Ureter (tissue), 1 donor: ENCODE measurements around the gene RPS8. TPM values are rescaled to one million over a fixed set of nuclear protein-coding genes. Genes with fewer than 3 reads are reported as not detected.
"Not testable (repeated sequence)": the region's sequence is repeated elsewhere in the genome, so short reads cannot be mapped to it uniquely, and the experiment has no call there.

Source experiments
- DNase-seq: peaks from one replicate; pipeline ENCODE4 v3.0.0-alpha.2; 2020; ENCODE audit warnings: low spot score
- total RNA-seq: library from RNA; stranded (reverse); gene quantifications from one replicate; pipeline ENCODE4 v1.2.4, GENCODE V29; 2023
- donor health status: DM: yes; HTN: yes; CAD: no.

Gene RPS8
- total RNA-seq, 1 donor from 2014 or later = 2,312 TPM

DNA sequence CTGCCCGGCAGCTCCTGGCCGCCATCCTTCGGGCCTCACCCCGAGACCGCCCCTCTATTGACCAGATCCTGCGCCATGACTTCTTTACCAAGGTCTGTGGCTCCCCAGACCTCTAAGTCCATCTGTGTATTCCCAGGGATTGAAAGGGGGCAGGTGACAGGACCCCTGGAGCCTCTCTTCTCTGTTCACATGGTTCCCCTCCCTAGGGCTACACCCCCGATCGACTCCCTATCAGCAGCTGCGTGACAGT is 27.6 kb downstream of the RPS8 start:
- DNase-seq = no peak

DNA sequence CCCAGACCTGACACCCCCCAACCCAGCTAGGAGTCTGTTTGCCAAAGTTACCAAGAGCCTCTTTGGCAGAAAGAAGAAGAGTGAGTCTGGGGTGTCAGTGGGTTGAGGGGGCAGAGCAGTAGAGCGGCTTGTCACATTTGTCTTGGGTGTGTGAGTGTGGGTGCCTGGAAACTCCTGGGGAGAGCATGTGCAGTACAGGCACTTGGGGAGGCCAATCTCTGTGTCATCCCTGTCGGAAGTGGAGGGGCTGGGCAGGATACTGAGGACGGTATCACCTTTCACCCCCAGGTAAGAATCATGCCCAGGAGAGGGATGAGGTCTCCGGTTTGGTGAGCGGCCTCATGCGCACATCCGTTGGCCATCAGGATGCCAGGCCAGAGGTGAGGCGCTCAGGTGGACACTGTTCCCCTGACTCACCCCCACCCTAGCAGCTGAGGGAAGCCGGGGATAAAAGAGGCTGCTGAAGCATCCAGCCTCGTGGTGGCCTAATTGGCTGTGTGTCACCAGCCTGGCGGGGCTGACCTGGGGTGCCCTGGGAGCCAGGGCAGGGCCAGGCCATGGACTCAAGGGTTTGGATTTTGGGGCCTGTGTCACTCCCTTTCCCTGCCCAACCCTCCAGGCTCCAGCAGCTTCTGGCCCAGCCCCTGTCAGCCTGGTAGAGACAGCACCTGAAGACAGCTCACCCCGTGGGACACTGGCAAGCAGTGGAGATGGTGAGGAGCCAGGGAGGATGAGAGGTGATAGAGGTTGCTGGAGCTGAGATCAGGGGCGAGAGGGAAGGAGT is 28.2 kb downstream of the RPS8 start:
- DNase-seq = no peak

DNA sequence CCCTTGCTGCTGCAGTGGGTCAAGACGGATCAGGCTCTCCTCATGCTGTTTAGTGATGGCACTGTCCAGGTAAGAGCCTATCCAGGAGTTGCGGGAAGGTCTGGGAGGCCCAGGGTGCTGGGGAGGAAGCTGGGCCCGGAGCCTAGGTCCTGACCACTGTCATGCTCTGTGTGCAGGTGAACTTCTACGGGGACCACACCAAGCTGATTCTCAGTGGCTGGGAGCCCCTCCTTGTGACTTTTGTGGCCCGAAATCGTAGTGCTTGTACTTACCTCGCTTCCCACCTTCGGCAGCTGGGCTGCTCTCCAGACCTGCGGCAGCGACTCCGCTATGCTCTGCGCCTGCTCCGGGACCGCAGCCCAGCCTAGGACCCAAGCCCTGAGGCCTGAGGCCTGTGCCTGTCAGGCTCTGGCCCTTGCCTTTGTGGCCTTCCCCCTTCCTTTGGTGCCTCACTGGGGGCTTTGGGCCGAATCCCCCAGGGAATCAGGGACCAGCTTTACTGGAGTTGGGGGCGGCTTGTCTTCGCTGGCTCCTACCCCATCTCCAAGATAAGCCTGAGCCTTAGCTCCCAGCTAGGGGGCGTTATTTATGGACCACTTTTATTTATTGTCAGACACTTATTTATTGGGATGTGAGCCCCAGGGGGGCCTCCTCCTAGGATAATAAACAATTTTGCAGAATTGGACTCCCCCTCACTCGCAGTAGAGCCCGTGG is 30.1 kb downstream of the RPS8 start:
- no peak for DNase-seq

DNA sequence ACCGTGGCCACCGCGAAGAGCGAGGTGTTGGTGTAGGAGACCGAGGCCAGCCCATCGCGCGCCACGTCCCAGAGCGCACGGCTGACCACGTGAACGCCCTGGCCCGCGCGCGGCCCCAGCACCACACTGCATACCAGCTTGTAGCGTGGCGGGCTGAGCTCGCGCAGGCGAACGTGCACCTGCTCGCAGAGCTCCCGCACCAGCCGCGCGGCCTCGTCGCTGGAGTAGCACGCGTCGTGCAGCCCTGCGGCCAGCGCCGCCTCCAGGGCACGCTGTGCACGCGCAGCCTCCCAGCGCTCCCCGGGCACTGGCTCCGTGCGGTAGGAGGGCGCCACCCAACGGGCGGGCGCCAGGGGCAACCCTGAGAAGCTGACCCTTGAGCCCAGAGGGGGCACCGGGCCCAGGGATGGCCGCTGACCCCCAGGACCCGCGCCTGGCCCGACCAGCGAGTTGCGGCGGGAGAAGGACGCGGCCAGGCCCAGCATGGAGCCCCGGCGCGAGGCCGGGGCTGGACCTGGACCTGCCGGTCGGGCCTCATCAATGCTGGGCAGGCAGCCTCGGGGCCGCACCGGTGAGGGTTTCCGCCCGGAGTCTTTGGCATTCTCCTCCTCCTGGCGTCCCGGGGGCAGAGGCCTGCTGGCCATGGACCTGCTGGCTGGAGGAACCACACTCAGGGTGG is 30.8 kb downstream of the RPS8 start:
- no peak for DNase-seq

DNA sequence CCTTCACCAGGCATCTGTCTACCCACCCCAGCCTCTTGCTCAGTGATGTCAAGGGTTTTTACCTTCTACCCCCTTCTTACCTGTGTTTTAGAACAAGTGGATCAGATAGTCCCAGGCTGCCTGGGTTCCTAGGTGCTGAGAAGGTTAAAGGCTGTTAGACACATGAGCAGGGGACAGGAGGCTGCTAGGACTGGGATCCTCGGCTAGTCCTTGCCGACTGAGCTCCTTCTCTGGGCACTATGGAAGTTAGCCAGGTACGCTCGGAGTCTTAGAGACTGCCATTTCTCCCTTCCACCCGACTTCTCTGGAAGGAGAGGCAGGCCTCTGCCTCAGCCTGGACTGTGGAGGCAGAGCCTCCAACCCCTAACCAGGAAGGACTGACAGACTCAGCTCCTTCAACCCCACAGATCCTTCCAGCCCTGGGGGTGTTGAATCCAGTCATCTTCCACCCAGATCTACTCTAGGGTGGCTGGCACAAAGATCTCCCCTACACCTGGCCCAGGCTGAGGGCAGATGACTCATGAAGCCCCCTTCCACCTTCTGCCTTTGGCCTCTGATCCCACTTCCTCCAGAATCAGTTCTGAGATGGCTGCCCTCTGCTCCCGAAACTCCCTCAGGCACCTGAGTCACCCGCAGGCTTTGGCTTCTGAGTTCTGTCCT is 31.5 kb downstream of the RPS8 start, which contains the start of gene DYNLT4:
DYNLT4 (minus strand) TSS at position 648 of the 660 bp plus-strand sequence. CDS start 683 bp downstream, outside the sequence.
- no peak for DNase-seq

DNA sequence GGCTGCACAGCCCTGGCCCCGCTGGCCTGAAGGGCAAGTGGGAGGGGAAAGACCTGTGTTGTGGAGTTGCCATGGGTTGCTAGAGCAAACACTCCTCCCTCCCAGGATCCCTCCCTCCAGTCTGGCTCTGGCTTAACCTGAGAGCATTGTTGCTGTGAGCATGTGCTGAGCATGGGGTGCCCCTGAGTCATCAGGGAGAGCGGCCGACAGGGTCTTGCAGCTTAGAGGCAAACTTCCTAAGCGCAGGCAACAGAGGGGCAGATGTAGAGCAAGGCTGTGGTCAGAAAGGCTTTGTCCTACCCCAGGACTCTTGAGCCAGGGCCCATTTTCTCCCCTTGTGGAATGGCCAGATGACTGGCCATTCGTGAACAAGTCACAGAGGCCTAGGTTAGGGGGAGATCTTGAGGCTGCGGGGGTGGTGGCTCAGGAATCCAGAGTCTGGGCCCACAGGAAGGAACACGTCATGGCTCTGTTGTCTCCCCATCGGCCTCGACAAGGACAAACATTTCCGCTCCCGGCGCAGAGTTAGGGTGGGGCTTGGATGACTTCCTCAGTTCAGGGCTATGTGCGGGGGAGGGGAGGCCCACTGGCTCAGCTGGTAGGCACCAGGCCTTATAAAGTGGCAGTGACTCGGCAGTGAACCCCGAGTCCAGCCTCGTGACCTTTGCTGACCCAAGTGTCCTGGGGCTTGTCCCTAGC is 32.2 kb downstream of the RPS8 start:
- DNase-seq = peak; percentile 98

DNA sequence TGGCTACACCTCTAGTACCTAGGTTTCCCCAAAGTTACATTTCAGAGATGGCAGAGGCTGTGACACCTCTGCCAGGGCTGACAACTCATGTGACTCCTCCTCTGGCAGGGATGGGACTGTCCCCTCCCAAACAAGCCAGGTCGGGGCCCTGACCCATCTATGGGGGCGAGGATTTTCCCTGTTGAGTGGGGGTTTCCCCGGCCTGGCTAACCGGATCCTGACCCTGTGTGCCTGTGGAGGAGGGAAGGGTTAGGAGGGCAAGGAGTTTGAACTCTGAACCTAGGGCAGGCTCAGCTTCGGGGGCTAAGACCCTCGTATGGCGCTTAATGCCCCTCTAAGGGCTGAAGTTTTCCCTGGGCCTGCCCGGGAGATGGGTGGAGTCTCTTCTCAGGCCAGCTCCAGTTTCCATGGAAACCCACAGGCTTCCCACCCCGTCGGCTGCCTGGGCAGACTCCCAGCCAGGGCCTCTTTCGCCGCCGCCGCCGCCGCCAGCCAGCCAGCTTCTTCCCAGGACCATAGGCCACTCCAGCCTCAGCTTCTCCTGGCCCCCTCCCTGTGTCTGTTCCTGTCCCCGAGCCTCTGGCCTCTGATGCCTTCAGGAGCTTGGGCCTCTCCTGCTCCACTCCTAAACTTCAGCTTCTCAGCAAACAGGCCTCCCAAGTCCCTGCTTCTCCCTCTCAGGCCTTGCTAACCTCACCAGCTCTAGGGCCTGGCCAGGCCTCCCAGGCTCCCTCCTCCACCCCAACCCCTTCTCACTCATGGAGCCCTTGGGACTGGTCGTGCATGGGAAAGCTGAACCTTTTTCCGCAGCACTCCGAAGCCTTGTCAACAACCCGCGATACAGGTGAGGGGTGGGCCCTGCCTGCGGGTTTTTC is 33.0 kb downstream of the RPS8 start, which contains the start of gene BTBD19:
BTBD19 (plus strand) TSS at position 461 of the 875 bp plus-strand sequence; CDS start at position 759, 298 bp downstream.
- peak; percentile 83 for DNase-seq

DNA sequence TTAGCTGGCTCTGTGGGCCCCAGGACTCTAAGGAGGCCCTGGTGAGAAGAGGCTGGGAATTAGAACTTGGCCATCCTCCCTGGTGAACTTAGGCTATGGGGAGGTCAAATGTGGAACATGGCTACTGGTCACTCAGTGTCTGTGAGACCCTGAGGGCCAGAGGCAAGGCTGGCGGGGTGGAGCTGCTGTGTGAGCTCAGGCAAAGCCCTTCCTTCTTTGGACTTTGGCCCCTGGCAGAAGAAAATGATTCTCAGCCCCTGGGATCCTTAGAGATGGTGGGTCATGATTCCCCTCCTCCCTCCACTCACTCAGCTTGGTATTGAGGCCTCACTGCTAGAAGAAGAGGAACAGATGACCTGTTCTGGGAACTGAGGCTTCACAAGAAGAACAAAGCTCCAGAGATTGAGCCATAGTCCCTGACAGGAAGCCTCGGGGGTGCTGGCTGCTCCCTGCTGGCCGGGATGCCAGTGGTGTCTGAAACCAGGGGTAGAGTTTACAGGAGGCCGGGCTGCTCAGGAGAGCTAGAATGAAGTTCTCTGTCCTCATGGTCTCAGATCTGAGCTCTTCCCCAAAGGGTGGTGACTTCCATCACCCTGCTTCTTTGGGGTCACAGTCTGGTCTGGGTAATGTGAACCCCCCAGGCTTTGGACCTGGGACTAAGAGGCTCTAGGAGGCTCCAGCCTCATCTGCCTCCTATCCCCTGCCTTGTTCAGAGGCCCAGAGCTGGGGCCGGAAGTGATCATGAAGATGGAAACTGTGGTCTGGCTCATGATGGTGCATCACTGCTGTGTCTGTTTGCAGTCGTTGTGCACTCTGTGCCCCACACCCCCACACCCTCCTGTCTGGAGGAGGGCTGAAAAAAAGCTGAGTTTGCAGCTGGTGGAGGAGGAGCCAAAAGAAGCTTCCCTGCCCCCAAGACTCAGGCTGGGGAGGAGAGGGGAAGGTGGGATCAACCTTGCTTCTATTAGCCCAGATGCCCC is 33.9 kb downstream of the RPS8 start:
- DNase-seq = no peak

DNA sequence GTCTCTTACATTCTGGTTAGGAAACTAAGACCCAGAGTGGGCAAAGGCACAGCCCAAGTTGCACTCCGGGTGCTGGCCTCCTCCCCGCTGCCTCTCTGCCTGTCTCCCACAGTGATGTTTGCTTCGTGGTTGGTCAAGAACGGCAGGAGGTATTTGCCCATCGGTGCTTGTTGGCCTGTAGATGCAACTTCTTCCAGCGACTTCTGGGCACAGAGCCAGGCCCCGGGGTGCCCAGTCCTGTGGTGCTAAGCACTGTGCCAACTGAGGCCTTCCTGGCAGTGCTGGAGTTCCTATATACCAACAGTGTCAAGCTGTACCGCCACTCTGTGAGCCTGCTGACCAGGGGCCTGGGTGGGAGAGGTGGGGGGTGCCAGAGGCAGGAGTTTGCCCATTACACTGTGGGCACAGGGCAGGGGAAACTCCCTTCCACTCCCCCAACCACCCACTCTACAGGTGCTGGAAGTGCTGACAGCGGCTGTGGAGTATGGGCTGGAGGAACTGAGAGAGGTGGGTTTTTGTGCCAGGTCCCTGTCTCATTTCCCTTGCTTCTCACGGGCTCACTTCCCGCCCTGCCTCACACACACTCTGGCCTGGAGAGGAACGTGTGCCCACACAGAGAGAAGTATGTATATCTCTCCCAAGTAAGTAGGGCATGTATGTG is 34.9 kb downstream of the RPS8 start:
- DNase-seq = no peak

DNA sequence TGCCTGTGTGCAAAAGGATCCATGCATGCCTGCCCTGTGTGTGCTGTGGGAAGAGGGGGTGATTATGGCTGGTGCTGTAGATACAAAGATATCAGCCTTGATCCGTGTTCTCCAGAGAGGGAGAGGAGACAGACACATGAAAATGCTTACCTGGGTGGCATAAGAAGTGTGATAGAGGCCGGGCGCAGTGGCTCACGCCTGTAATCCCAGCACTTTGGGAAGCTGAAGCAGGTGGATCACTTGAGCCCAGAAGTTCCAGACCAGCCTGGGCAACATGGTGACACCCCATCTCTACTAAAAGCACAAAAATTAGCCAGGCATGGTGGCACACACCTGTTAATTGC is 35.4 kb downstream of the RPS8 start:
- not testable (repeated sequence) for DNase-seq

DNA sequence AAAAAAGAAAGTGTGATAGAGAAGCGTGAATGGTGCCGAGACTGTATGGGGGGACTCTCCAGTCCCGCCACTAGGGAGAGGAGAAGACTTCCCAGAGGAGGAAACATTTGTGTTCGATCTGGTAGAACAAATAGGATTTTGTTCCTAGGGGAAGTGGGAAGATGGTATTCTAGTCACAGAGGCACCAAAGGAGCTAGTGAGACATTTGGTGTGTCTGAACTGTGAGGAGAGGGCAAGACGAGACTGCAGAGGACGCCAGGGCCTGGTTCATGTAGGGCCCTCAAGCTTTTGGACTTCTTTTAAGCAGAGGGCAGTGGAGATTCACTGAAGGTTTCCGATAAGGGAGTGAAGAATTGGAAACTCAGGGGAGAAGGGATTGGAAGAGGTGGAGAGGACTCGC is 35.9 kb downstream of the RPS8 start:
- no peak for DNase-seq

DNA sequence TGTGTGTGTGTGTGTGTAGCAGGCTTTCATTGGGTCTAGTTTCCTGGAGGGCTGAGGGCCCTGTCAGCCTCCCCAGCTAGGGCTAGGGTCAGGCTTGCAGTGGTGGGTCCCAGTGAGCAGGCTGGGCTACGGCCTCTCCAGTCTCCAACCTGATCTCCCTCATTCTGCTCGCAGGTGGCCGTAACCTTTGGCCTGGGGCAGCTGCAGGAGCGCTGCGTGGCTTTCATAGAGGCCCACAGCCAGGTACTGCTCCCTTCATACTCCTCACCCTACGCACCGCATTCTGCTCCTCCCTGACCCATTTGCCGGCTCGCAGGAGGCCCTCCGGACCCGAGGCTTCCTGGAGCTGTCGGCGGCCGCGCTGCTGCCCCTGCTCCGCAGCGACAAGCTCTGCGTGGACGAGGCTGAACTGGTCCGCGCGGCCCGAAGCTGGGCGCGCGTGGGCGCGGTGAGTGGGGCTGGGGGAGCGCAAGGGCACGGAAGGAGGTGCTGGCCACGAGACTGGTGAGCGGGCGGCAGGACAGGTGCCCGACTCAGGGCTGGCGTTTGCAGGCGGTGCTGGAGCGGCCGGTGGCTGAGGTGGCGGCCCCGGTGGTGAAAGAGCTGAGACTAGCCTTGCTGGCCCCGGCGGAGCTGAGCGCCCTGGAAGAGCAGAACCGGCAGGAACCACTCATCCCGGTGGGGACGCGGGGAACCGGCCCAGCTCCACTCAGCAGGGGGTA is 37.6 kb downstream of the RPS8 start:
- no peak for DNase-seq

DNA sequence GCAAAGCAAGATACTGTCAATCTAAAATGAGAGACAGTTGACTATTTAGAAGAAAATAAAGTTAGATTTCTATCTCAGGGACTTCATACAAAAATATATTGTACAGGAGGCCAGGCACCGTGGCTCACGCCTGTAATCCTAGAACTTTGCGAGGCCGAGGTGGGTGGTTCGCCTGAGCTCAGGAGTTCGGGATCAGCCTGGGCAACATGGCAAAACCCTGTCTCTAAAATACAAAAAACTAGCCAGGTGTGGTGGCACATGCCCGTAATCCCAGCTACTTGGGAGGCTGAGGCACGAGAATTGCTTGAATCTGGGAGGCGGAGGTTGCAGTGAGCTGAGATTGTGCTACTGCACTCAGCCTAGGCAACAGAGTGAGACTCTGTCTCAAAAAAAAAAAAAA is 40.6 kb downstream of the RPS8 start:
- DNase-seq = not testable (repeated sequence)

DNA sequence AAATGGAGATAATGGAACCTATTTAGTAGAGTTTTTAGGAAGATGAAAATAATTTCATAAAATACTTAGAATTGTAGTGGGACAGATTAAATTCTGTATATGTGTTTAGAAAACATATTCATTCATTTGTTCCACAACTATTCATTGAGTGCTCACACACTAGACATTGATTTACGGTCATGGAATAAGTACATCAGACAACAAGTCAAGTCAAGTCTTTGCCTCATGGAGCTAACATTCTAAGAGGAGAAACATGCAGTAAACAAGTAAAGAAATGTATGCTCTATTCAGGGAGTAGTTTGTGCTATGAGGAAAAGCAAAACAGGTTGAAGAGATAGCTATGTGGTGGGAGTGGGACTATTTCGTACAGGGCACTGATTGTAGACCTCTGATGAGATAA is 42.0 kb downstream of the RPS8 start:
- DNase-seq = no peak

DNA sequence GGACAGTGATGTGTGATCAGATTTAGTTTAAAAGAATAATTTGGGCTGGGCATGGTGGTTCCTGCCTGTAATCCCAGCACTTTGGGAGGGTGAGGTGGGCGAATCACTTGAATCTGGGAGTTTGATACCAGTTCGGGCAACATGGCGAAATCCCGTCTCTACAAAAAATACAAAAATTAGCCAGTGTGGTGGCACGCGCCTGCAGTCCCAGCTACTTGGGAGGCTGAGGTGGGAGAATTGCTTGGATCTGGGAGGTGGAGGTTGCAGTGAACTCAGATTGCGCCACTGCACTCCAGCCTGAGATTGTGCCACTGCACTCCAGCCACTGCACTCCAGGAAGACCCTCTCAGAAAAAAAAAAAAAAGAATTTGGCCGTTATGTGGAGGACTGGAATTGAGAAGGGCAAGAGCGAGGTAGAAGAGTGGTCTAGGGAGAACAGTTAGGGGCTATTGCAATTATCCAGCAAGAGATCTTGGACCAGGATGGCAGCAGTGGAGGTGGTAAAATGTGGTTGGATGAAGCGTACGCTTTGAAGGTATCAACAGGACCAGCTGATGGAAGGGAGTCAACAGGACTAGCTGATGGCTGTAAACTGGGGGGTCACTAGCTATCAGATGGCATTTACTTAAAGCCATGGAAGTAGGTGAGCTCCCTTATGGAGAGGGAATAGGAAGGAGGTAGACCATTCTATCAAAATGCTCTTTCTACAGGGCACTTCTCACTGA is 42.6 kb downstream of the RPS8 start:
- DNase-seq = no peak

DNA sequence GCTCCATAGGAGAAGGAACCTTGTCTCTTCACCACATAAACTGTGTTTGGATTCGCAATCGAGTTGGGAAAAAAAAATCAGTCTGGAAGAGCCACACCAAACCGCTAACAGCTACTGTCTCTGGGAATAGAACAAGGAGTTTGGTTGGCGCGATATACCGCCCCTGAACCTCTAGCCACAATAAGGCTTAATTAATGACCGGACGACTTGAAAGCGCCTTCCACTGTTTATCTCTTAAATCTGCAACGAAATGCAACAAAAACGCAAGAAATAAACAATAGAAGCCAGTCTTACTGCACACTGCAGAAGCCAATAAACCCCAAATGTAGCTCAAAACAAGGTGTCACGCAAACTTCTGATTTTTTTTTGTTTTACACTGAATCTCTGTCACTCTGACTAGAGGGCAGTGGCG is 43.9 kb downstream of the RPS8 start:
- no peak for DNase-seq

DNA sequence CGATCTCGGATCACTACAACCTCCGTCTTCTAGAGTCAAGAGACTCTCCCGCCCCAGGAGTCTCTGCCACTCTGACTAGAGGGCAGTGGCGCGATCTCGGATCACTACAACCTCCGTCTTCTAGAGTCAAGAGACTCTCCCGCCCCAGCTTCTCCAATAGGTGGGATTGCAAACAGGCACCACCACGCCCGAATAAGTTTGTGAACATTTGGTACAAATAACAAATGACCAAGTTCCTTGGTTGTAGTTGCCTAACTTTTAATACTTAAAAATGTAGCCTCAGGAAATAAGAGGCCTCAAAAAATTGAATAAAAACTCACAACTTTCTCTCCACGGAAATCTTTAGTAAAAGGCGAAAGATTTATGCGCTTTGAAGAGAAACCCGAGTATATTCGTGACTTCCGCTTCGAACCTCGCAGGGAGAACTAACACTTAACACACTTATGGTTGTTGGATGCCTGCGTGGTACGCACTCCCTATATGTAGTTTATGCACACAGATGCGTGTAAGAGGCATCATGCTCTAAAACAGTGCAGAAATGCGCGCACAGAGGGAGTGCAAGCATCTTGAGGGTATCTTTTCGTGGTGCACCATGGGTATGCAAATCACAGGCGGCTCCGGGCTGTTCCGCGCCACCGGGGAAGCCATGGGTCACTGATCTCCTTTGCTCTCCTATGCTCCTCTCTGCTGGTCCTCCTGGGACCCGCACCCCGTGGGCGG is 44.4 kb downstream of the RPS8 start:
- peak; percentile 86 for DNase-seq
